ENCODE measurements around the gene CENPX. TPM values are rescaled to one million over a fixed set of nuclear protein-coding genes. Genes with fewer than 3 reads are reported as not detected.

The CENPX gene
- total and polyA plus RNA-seq, 2 of the 13 experiments (the other 11 are each of a cell fraction or from before 2014, with no cell fraction given), result 92.7 to 170 TPM

DNA sequence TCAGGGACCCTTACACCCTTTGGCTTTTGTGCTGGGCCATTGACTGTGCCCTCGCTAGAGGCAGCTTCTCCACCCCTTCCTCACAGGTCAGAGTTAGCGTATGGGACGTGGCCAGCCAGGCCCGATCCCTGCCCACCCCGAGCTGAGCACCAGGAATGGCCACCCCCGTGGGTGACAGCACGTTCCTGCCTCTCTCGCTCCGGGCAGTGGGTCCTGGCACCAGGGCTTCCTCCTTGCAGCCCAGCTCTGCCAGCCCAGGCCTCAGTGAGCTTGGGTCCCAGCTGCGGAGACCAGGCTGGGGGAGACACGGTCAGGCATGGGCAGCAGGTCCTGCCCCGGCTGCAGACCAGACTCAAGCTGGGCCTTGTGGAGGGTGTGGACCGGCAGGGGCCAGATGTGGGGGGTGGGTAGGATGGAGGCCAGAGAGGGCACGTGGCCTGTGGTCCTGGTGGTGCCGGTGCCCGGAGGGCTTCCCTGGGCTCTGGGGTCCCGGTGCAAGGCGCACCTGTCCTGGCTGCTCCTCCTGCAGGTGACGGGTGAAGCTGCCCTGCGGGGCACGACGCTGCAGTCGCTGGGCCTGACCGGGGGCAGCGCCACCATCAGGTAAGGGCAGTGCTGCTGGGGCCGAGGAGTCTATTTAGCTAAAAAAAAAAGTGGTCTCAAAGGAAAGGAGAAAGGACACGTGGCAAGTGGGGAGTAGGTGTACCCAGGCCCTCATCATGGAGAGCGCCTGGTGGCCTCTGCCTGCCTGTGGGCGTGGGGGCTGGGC lies 27.0 kb downstream of the CENPX start (continued):
- TF ChIP-seq NAIF1 (CRISPR knock-in tag; IDR thresholded peaks at IDR 0.05; ENCODE audit: borderline replicate concordance) (peak; percentile 72; the same call in 1 of the 2 replicates), WIZ (CRISPR knock-in tag; IDR thresholded peaks at IDR 0.05) (no peak; the same call in 1 of the 2 replicates), NRL (CRISPR knock-in tag; IDR thresholded peaks at IDR 0.05; ENCODE audit: borderline replicate concordance) (peak; percentile 83), GATAD2A (CRISPR knock-in tag; IDR thresholded peaks at IDR 0.05) (peak; percentile 54), ELF1 (CRISPR knock-in tag; IDR thresholded peaks at IDR 0.05) (peak; percentile 39; the same call in 1 of the 2 replicates), YEATS4 (CRISPR knock-in tag; IDR thresholded peaks at IDR 0.05; ENCODE audit: borderline replicate concordance) (no peak; the same call in 1 of the 2 replicates), ZNF17 (CRISPR knock-in tag; IDR thresholded peaks at IDR 0.05) (no peak), ATF6 (CRISPR knock-in tag; conservative IDR thresholded peaks at IDR 0.05) (0 out of 2 replicates have a peak, but pooled peaks have one; percentile 58), KAT8 (CRISPR knock-in tag; IDR thresholded peaks at IDR 0.05) (peak; percentile 66), NCOR1 (IDR thresholded peaks at IDR 0.05; ENCODE audit: borderline replicate concordance, low read length) (0 out of 2 replicates have a peak, but pooled peaks have one; percentile 5), ZNF619 (CRISPR knock-in tag; IDR thresholded peaks at IDR 0.05) (peak; percentile 90), KDM5B (CRISPR knock-in tag; IDR thresholded peaks at IDR 0.05; ENCODE audit: borderline replicate concordance) (peak; percentile 74), ZNF724P (CRISPR knock-in tag; IDR thresholded peaks at IDR 0.05; ENCODE audit: borderline replicate concordance) (peak; percentile 59; the same call in 1 of the 2 replicates)
- TF ChIP-seq, protein P1, sequence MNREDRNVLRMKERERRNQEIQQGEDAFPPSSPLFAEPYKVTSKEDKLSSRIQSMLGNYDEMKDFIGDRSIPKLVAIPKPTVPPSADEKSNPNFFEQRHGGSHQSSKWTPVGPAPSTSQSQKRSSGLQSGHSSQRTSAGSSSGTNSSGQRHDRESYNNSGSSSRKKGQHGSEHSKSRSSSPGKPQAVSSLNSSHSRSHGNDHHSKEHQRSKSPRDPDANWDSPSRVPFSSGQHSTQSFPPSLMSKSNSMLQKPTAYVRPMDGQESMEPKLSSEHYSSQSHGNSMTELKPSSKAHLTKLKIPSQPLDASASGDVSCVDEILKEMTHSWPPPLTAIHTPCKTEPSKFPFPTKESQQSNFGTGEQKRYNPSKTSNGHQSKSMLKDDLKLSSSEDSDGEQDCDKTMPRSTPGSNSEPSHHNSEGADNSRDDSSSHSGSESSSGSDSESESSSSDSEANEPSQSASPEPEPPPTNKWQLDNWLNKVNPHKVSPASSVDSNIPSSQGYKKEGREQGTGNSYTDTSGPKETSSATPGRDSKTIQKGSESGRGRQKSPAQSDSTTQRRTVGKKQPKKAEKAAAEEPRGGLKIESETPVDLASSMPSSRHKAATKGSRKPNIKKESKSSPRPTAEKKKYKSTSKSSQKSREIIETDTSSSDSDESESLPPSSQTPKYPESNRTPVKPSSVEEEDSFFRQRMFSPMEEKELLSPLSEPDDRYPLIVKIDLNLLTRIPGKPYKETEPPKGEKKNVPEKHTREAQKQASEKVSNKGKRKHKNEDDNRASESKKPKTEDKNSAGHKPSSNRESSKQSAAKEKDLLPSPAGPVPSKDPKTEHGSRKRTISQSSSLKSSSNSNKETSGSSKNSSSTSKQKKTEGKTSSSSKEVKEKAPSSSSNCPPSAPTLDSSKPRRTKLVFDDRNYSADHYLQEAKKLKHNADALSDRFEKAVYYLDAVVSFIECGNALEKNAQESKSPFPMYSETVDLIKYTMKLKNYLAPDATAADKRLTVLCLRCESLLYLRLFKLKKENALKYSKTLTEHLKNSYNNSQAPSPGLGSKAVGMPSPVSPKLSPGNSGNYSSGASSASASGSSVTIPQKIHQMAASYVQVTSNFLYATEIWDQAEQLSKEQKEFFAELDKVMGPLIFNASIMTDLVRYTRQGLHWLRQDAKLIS (CRISPR knock-in tag; IDR thresholded peaks at IDR 0.05), result peak; percentile 98
- TF ChIP-seq, protein P2, sequence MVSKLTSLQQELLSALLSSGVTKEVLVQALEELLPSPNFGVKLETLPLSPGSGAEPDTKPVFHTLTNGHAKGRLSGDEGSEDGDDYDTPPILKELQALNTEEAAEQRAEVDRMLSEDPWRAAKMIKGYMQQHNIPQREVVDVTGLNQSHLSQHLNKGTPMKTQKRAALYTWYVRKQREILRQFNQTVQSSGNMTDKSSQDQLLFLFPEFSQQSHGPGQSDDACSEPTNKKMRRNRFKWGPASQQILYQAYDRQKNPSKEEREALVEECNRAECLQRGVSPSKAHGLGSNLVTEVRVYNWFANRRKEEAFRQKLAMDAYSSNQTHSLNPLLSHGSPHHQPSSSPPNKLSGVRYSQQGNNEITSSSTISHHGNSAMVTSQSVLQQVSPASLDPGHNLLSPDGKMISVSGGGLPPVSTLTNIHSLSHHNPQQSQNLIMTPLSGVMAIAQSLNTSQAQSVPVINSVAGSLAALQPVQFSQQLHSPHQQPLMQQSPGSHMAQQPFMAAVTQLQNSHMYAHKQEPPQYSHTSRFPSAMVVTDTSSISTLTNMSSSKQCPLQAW (CRISPR knock-in tag; IDR thresholded peaks at IDR 0.05), result 0 out of 2 replicates have a peak, but pooled peaks have one; percentile 7
- TF ChIP-seq, protein P3, sequence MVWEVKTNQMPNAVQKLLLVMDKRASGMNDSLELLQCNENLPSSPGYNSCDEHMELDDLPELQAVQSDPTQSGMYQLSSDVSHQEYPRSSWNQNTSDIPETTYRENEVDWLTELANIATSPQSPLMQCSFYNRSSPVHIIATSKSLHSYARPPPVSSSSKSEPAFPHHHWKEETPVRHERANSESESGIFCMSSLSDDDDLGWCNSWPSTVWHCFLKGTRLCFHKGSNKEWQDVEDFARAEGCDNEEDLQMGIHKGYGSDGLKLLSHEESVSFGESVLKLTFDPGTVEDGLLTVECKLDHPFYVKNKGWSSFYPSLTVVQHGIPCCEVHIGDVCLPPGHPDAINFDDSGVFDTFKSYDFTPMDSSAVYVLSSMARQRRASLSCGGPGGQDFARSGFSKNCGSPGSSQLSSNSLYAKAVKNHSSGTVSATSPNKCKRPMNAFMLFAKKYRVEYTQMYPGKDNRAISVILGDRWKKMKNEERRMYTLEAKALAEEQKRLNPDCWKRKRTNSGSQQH (CRISPR knock-in tag; IDR thresholded peaks at IDR 0.05; ENCODE audit: low read depth), result peak; percentile 46; the same call in 1 of the 2 replicates
- TF ChIP-seq, protein P4, sequence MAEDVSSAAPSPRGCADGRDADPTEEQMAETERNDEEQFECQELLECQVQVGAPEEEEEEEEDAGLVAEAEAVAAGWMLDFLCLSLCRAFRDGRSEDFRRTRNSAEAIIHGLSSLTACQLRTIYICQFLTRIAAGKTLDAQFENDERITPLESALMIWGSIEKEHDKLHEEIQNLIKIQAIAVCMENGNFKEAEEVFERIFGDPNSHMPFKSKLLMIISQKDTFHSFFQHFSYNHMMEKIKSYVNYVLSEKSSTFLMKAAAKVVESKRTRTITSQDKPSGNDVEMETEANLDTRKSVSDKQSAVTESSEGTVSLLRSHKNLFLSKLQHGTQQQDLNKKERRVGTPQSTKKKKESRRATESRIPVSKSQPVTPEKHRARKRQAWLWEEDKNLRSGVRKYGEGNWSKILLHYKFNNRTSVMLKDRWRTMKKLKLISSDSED (CRISPR knock-in tag; IDR thresholded peaks at IDR 0.05), result no peak

Measured in HepG2 (cell line).